GM13976 (cell line): ENCODE results near the gene FGFR3.

ENCODE experiments used
- DNase-seq: peaks from one replicate; pipeline ENCODE4 v3.0.0; 2012; ENCODE audit warnings: low spot score
- CTCF ChIP-seq: IDR thresholded peaks from 2 replicates; pipeline ENCODE4 v1.5.1; 2012; ENCODE audit warnings: borderline replicate concordance, mild to moderate bottlenecking; ENCODE audit not compliant: insufficient read depth; ENCODE audit errors: extremely low read depth, missing control alignments, control extremely low read depth
- in situ Hi-C: fragments of 300-500 bp; cut with MboI; formaldehyde crosslinking; loops from one replicate; pipeline ENCODE4 v1.12.0; 2022; ENCODE audit warnings: low sequenced_read_pairs, mixed read lengths, inconsistent platforms; ENCODE audit not compliant: unreplicated experiment

FGFR3 gene

GRCh38 chr4:1755297-1755696, 37.8 kb upstream of the FGFR3 start:
- no peak for TF ChIP-seq CTCF
- no peak for DNase-seq
- in situ Hi-C loops: no loop called here

GRCh38 chr4:1756079-1756478, 37.0 kb upstream of the FGFR3 start:
- in situ Hi-C loops: no loop called here
- no peak for DNase-seq
- TF ChIP-seq CTCF: no peak

GRCh38 chr4:1756893-1757779, 36.0 kb upstream of the FGFR3 start:
- in situ Hi-C loops: no loop called here

GRCh38 chr4:1757836-1758235, 35.3 kb upstream of the FGFR3 start:
- DNase-seq: no peak
- TF ChIP-seq CTCF: no peak
- in situ Hi-C loops: no loop called here

More at GRCh38 chr4:1756893-1757779, 36.0 kb upstream of the FGFR3 start:
- DNase-seq: no peak
- TF ChIP-seq CTCF: no peak

- no peak for TF ChIP-seq CTCF
- in situ Hi-C loops: no loop called here
- DNase-seq: no peak
Observed at GRCh38 chr4:1758306-1759121, 34.6 kb upstream of the FGFR3 start.

GRCh38 chr4:1759170-1759817, 33.8 kb upstream of the FGFR3 start:
- in situ Hi-C loops: no loop called here
- no peak for TF ChIP-seq CTCF
- DNase-seq: no peak
